ENCODE measurements around the gene NRM. TPM values are rescaled to one million over a fixed set of nuclear protein-coding genes. Genes with fewer than 3 reads are reported as not detected.

Gene NRM
- total and polyA plus RNA-seq, 2 of the 13 experiments (the other 11 are each of a cell fraction or from before 2014, with no cell fraction given), result 12.5 to 16.0 TPM

GRCh38 chr6:30647242-30648116, 43.3 kb downstream of the NRM start (continued):
- TF ChIP-seq CSRNP1 (CRISPR knock-in tag; IDR thresholded peaks at IDR 0.05), result peak; percentile 89
- peak; percentile 99 for TF ChIP-seq ZNF883 (CRISPR knock-in tag; IDR thresholded peaks at IDR 0.05; ENCODE audit: not compliant biosample characterization)
- TF ChIP-seq XBP1 (CRISPR knock-in tag; IDR thresholded peaks at IDR 0.05), result peak; percentile 14
- TF ChIP-seq ZNF816 (CRISPR knock-in tag; IDR thresholded peaks at IDR 0.05; ENCODE audit: borderline replicate concordance), result peak; percentile 85; the same call in 1 of the 2 replicates
- no peak for TF ChIP-seq PLSCR1 (CRISPR knock-in tag; IDR thresholded peaks at IDR 0.05; ENCODE audit: borderline replicate concordance)
- TF ChIP-seq THAP9 (CRISPR knock-in tag; IDR thresholded peaks at IDR 0.05; ENCODE audit: borderline replicate concordance), result peak; percentile 92
- TF ChIP-seq NONO (IDR thresholded peaks at IDR 0.05), result no peak
- TF ChIP-seq NONO (CRISPR knock-in tag; conservative IDR thresholded peaks at IDR 0.05), result peak; percentile 99
- TF ChIP-seq HNF4G (IDR thresholded peaks at IDR 0.05; ENCODE audit: borderline replicate concordance, low read depth, low read length), result no peak
- TF ChIP-seq HNF4G (CRISPR knock-in tag; IDR thresholded peaks at IDR 0.05; ENCODE audit: borderline replicate concordance, low read depth), result peak; percentile 86; the same call in 1 of the 2 replicates
- peak; percentile 32 for TF ChIP-seq PTBP1 (IDR thresholded peaks at IDR 0.05; ENCODE audit: low read depth, low read length, poor library complexity, severe bottlenecking)
- TF ChIP-seq ZNF225 (CRISPR knock-in tag; IDR thresholded peaks at IDR 0.05), result peak; percentile 89
- peak; percentile 90 for TF ChIP-seq ZNF205 (CRISPR knock-in tag; IDR thresholded peaks at IDR 0.05)
- peak; percentile 69; the same call in 1 of the 2 replicates for TF ChIP-seq SMAD3 (CRISPR knock-in tag; IDR thresholded peaks at IDR 0.05)
- peak; percentile 78 for TF ChIP-seq NR2F6 (IDR thresholded peaks at IDR 0.05)
- peak; percentile 96 for TF ChIP-seq NR2F6 (CRISPR knock-in tag; IDR thresholded peaks at IDR 0.05)
- peak; percentile 87; the same call in 1 of the 2 replicates for TF ChIP-seq ZMYM2 (CRISPR knock-in tag; IDR thresholded peaks at IDR 0.05)
- TF ChIP-seq ZNF850 (CRISPR knock-in tag; conservative IDR thresholded peaks at IDR 0.05), result 0 out of 2 replicates have a peak, but pooled peaks have one; percentile 72
- peak; percentile 93 for TF ChIP-seq SKIL (CRISPR knock-in tag; IDR thresholded peaks at IDR 0.05; ENCODE audit: borderline replicate concordance)
- no peak for TF ChIP-seq DDIT3 (CRISPR knock-in tag; IDR thresholded peaks at IDR 0.05)
- peak; percentile 97 for TF ChIP-seq KLF9 (CRISPR knock-in tag; IDR thresholded peaks at IDR 0.05; ENCODE audit: low read depth)

All from HepG2 (cell line).